ENCODE results near the gene PIAS4. TPM values are rescaled to one million over a fixed set of nuclear protein-coding genes. Genes with fewer than 3 reads are reported as not detected.

The PIAS4 gene
- total RNA-seq, 2 donors from 2014 or later: 39.4 to 58.6 TPM

Other genes with a start within 250 kb of the PIAS4 start
- gene APBA3, start 246.0 kb upstream of the PIAS4 start, total RNA-seq: 10 to 100 TPM; 40.6 to 55.4 TPM
- 10 to 100 TPM; 58.5 to 75.1 TPM for gene MRPL54, start 245.1 kb upstream of the PIAS4 start, total RNA-seq
- under 1 TPM in 1 of 2 donors, not detected in 1; 0.21 TPM for gene RAX2, start 235.5 kb upstream of the PIAS4 start, total RNA-seq
- gene MATK, start 221.4 kb upstream of the PIAS4 start, total RNA-seq: 10 to 100 TPM; 58.5 to 61.9 TPM
- gene ZFR2, start 138.7 kb upstream of the PIAS4 start, total RNA-seq: 1 to 10 TPM in 1 of 2 donors, under 1 TPM in 1; 0.67 to 1.4 TPM
- gene ATCAY, start 127.1 kb upstream of the PIAS4 start, total RNA-seq: not detected
- not detected for gene NMRK2, start 74.7 kb upstream of the PIAS4 start, total RNA-seq
- gene DAPK3, start 36.6 kb upstream of the PIAS4 start, total RNA-seq: 10 to 100 TPM; 48.1 to 54.5 TPM
- 1,000 to 10,000 TPM; 1,877 to 2,672 TPM for gene EEF2, start 22.3 kb upstream of the PIAS4 start, total RNA-seq
- 10 to 100 TPM; 63.4 to 70.5 TPM for gene ZBTB7A, start 59.2 kb downstream of the PIAS4 start, total RNA-seq
- 100 to 1,000 TPM; 170 to 206 TPM for gene MAP2K2, start 116.4 kb downstream of the PIAS4 start, total RNA-seq
- gene CREB3L3, start 145.9 kb downstream of the PIAS4 start, total RNA-seq: not detected
- 10 to 100 TPM; 51.4 to 56.7 TPM for gene SIRT6, start 174.8 kb downstream of the PIAS4 start, total RNA-seq
- gene ANKRD24, start 175.0 kb downstream of the PIAS4 start, total RNA-seq: under 1 TPM; 0.33 to 0.74 TPM
- gene EBI3, start 221.8 kb downstream of the PIAS4 start, total RNA-seq: 100 to 1,000 TPM in 1 of 2 donors, 10 to 100 TPM in 1; 32.4 to 131 TPM
- 10 to 100 TPM; 30.2 to 33.3 TPM for gene YJU2, start 239.3 kb downstream of the PIAS4 start, total RNA-seq

Measured in natural killer cell treated with Interleukin-12 subunit alpha and Interleukin-12 subunit beta and Interleukin-15 and Interleukin-18, amount 100 ng/mL, for 72 hours (primary cell).